Hepatocyte (in vitro differentiated cells): ENCODE results near the gene SNTB2. TPM values are rescaled to one million over a fixed set of nuclear protein-coding genes. Genes with fewer than 3 reads are reported as not detected.

ENCODE experiments used
- DNase-seq: peaks from one replicate; pipeline ENCODE4 v3.0.0-alpha.2; 2016; ENCODE audit warnings: low spot score
- H2AFZ ChIP-seq: fragments of 200-600 bp; sonication (generic); 2 replicates; pipeline ENCODE4 v1.6.0; 2016; ENCODE audit warnings: antibody characterized with exemption, mild to moderate bottlenecking
- H3K27ac ChIP-seq: fragments of 200-600 bp; sonication (generic); 2 replicates; pipeline ENCODE4 v1.5.1; 2016; ENCODE audit warnings: mild to moderate bottlenecking
- H3K27me3 ChIP-seq: fragments of 200-600 bp; sonication (generic); 2 replicates; pipeline ENCODE4 v1.6.1; 2016
- H3K36me3 ChIP-seq: fragments of 200-600 bp; sonication (generic); replicated peaks from 2 replicates; pipeline ENCODE4 v1.5.1; 2016; ENCODE audit warnings: low read depth; ENCODE audit not compliant: insufficient read depth
- H3K4me1 ChIP-seq: fragments of 200-600 bp; sonication (generic); 2 replicates; pipeline ENCODE4 v1.5.1; 2016; ENCODE audit warnings: mild to moderate bottlenecking, moderate library complexity; ENCODE audit not compliant: insufficient read depth
- H3K4me2 ChIP-seq: fragments of 200-600 bp; sonication (generic); 2 replicates; pipeline ENCODE4 v1.6.0; 2016
- H3K4me3 ChIP-seq: fragments of 200-600 bp; sonication (generic); 2 replicates; pipeline ENCODE4 v1.5.1; 2016; ENCODE audit warnings: mild to moderate bottlenecking
- H3K79me2 ChIP-seq: fragments of 200-600 bp; sonication (generic); 2 replicates; pipeline ENCODE4 v1.6.0; 2017; ENCODE audit warnings: mild to moderate bottlenecking
- H3K9me2 ChIP-seq: fragments of 200-600 bp; sonication (generic); replicated peaks from 2 replicates; pipeline ENCODE4 v1.6.0; 2017; ENCODE audit warnings: mild to moderate bottlenecking; ENCODE audit not compliant: insufficient read depth
- H3K9me3 ChIP-seq: fragments of 200-600 bp; sonication (generic); 2 replicates; pipeline ENCODE4 v1.5.1; 2016; ENCODE audit warnings: low read depth, mild to moderate bottlenecking
- H4K20me1 ChIP-seq: fragments of 200-600 bp; sonication (generic); 2 replicates; pipeline ENCODE4 v1.6.0; 2016; ENCODE audit warnings: mild to moderate bottlenecking; ENCODE audit not compliant: insufficient read depth, poor library complexity, severe bottlenecking
- EZH2 ChIP-seq: fragments of 200-600 bp; sonication (generic); IDR thresholded peaks from 2 replicates; pipeline ENCODE4 v1.6.1; 2016; ENCODE audit warnings: antibody characterized with exemption, mild to moderate bottlenecking, borderline replicate concordance
- EZH2phosphoT487 ChIP-seq: fragments of 200-600 bp; sonication (generic); IDR thresholded peaks from one replicate; pipeline ENCODE4 v1.6.1; 2018; ENCODE audit warnings: antibody characterized with exemption, mild to moderate bottlenecking, low read depth, moderate library complexity; ENCODE audit not compliant: unreplicated experiment, severe bottlenecking
- WGBS: methylation state at CpG from one replicate; pipeline ENCODE4 v1.1.6; 2016; ENCODE audit warnings: low lambda C conversion rate; ENCODE audit errors: missing lambda C conversion rate; 5-methylcytosine and 5-hydroxymethylcytosine counted together
- polyA plus RNA-seq: library from polyadenylated mRNA; unstranded; fragments of >200 nt; fragmentation: Nextera tagmentation; extraction: Ambion mirVana; gene quantifications from 2 replicates; pipeline ENCODE4 v1.2.1, GENCODE V29; 2016
- total RNA-seq: library from RNA; depleted of rRNA; stranded (reverse); fragments of >200 nt; gene quantifications from 2 replicates; pipeline ENCODE4 v1.2.3, GENCODE V29; 2014
- TF ChIP-seq, protein P1 (sequence below): fragments of 200-600 bp; sonication (generic); IDR thresholded peaks from 2 replicates; pipeline ENCODE4 v1.5.1; 2016; ENCODE audit warnings: antibody characterized with exemption, mild to moderate bottlenecking; ENCODE audit not compliant: poor library complexity

The SNTB2 gene
- total and polyA plus RNA-seq, 2 experiments from 2014 or later: 21.5 to 36.7 TPM

- Histone ChIP-seq H3K9me3 (no peaks in the 10 kb centered on the region), H3K4me1 (peaks cover 7% of the 10 kb centered on the region), H3K79me2 (peaks cover 71% of the 10 kb centered on the region), H4K20me1 (no peaks in the 10 kb centered on the region), H2AFZ (no peak overlapping the region), H3K9me2 (no peaks in the 10 kb centered on the region), H3K27ac (no peak overlapping the region), H3K27me3 (no peaks in the 10 kb centered on the region), H3K36me3 (no peaks in the 10 kb centered on the region), H3K4me3 (no peak overlapping the region), H3K4me2 (no peak overlapping the region)
- TF ChIP-seq, protein P1, sequence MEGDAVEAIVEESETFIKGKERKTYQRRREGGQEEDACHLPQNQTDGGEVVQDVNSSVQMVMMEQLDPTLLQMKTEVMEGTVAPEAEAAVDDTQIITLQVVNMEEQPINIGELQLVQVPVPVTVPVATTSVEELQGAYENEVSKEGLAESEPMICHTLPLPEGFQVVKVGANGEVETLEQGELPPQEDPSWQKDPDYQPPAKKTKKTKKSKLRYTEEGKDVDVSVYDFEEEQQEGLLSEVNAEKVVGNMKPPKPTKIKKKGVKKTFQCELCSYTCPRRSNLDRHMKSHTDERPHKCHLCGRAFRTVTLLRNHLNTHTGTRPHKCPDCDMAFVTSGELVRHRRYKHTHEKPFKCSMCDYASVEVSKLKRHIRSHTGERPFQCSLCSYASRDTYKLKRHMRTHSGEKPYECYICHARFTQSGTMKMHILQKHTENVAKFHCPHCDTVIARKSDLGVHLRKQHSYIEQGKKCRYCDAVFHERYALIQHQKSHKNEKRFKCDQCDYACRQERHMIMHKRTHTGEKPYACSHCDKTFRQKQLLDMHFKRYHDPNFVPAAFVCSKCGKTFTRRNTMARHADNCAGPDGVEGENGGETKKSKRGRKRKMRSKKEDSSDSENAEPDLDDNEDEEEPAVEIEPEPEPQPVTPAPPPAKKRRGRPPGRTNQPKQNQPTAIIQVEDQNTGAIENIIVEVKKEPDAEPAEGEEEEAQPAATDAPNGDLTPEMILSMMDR: no peak
- TF ChIP-seq EZH2phosphoT487: no peak
- DNase-seq: no peak
These were observed 49.4 kb downstream of the SNTB2 start for GRCh38 chr16:69236319-69236718.

DNA sequence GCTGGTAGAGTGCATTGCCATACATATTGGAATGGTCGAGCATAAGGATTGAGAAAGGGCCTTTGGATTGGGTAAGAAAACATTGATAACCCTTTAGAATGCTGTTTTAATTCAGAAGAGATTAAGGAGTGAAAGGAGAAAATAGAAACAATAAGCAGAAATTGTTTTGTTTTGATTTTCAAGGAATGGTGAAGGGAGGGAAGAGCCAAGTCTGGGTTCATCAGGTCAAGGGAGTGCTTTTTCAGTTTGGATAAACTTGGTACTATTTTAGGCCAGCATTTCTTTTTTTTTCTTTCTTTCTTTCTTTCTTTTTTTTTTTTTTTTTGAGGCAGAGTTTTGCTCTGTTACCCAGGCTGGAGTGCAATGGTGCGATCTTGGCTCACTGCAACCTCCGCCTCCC is 50.3 kb downstream of the SNTB2 start:
- Histone ChIP-seq H3K36me3 (no peaks in the 10 kb centered on the region), H3K79me2 (peaks cover 78% of the 10 kb centered on the region), H2AFZ (no peak overlapping the region), H3K9me2 (no peaks in the 10 kb centered on the region), H3K27ac (no peak overlapping the region), H3K9me3 (no peaks in the 10 kb centered on the region), H4K20me1 (no peaks in the 10 kb centered on the region), H3K4me3 (no peak overlapping the region), H3K4me1 (peaks cover 7% of the 10 kb centered on the region), H3K4me2 (no peak overlapping the region), H3K27me3 (no peaks in the 10 kb centered on the region)
- TF ChIP-seq EZH2 (no peak), EZH2phosphoT487 (no peak)
- TF ChIP-seq, protein P1: no peak
- no peak for DNase-seq
- 98% methylated on average over 3 of the region's 3 CpGs for WGBS

DNA sequence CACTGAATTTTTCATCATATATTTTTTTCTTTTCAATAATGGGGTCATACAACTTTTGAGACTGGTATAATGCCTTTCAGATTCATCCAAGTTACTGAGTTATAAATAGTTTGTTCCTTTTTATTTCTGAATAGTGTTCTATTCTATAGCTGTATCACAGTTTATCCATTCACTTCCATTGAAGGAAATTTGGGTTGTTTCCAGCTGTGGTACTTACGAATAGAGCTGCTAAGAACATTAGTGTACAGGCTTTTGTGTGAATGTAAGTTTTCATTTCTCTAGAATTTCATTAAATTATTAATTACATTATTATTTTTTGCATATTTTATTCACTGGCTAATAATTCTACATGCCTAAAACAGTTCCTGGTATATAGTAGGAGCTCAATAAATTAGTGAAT is 52.9 kb downstream of the SNTB2 start:
- H3K36me3 ChIP-seq: no peaks in the 10 kb centered on the region
- no peaks in the 10 kb centered on the region for H3K9me3 ChIP-seq
- H4K20me1 ChIP-seq: no peaks in the 10 kb centered on the region
- H3K4me2 ChIP-seq: no peak overlapping the region
- TF ChIP-seq, protein P1: no peak
- no peak for TF ChIP-seq EZH2
- no peak for TF ChIP-seq EZH2phosphoT487
- no peaks in the 10 kb centered on the region for H3K9me2 ChIP-seq
- H2AFZ ChIP-seq: no peak overlapping the region
- H3K4me3 ChIP-seq: no peak overlapping the region
- no peaks in the 10 kb centered on the region for H3K27me3 ChIP-seq
- peaks cover 66% of the 10 kb centered on the region for H3K79me2 ChIP-seq
- peaks cover 3% of the 10 kb centered on the region for H3K4me1 ChIP-seq
- no peak for DNase-seq
- 92% methylated on average over 1 of the region's 1 CpG for WGBS
- no peak overlapping the region for H3K27ac ChIP-seq

DNA sequence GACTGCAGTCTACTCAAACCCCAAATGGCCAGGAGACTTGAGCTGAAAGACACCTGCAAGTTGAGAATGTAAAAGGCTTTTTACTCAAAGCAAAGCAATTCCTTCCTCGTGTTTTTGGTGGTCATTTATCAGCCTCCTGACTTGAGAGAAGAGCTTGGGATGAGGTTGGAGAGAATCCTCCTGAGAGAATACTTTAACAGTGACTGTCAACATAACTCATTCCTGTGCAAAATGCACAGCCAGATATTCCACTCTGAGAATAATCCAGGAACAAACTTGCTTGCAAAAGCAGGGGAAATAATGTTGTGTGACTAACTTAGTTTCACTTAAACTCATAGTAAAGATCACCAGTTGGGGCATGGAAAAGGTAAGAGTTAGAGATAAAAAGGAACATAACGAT is 53.4 kb downstream of the SNTB2 start:
- 71% methylated on average over 2 of the region's 2 CpGs for WGBS

More for the DNA sequence above, 53.4 kb downstream of the SNTB2 start:
- Histone ChIP-seq H2AFZ (no peak overlapping the region), H3K4me3 (no peak overlapping the region), H3K27me3 (no peaks in the 10 kb centered on the region), H3K4me1 (peaks cover 3% of the 10 kb centered on the region), H3K79me2 (peaks cover 62% of the 10 kb centered on the region), H4K20me1 (no peaks in the 10 kb centered on the region), H3K9me3 (no peaks in the 10 kb centered on the region), H3K36me3 (no peaks in the 10 kb centered on the region), H3K9me2 (no peaks in the 10 kb centered on the region), H3K4me2 (no peak overlapping the region), H3K27ac (no peak overlapping the region)
- DNase-seq: no peak
- TF ChIP-seq EZH2 (no peak), EZH2phosphoT487 (no peak)
